Activated CD4-positive, alpha-beta memory T cell treated with anti-CD3 and anti-CD28 coated beads for 36 hours (primary cell): ENCODE data around the gene ACKR2. TPM values are rescaled to one million over a fixed set of nuclear protein-coding genes. Genes with fewer than 3 reads are reported as not detected.
A peak's percentile ranks its signal among the peaks of the same experiment; 100 is the strongest.

Source experiments
- CTCF ChIA-PET: fragments of 350-600 bp; sonication (Branson Sonifier 250); formaldehyde crosslinking; loops from one replicate; lab custom pipeline; 2021; ENCODE audit warnings: antibody characterized with exemption, inconsistent platforms; lab: Charles Lee
- POLR2A ChIA-PET: fragments of 350-600 bp; sonication (Branson Sonifier 250); formaldehyde crosslinking; loops from one replicate; lab custom pipeline; 2021; ENCODE audit warnings: antibody characterized with exemption; lab: Charles Lee
- DNase-seq: peaks from one replicate; pipeline ENCODE4 v3.0.0-alpha.2; 2020
- H3K27ac Mint-ChIP-seq: one replicate; pipeline ENCODE4 v1.8.0; 2021; ENCODE audit warnings: mixed read lengths
- H3K27me3 Mint-ChIP-seq: one replicate; pipeline ENCODE4 v1.8.0; 2021; ENCODE audit warnings: mixed read lengths
- H3K36me3 Mint-ChIP-seq: one replicate; pipeline ENCODE4 v1.8.0; 2021; ENCODE audit warnings: mixed read lengths
- H3K4me1 Mint-ChIP-seq: one replicate; pipeline ENCODE4 v1.8.0; 2021; ENCODE audit warnings: low read depth, mixed read lengths
- H3K4me3 Mint-ChIP-seq: one replicate; pipeline ENCODE4 v1.8.0; 2021; ENCODE audit warnings: mild to moderate bottlenecking, mixed read lengths
- H3K9me3 Mint-ChIP-seq: one replicate; pipeline ENCODE4 v1.8.0; 2021; ENCODE audit warnings: mixed read lengths
- intact Hi-C: fragments of 100-400 bp; cut with micrococcal nuclease; formaldehyde crosslinking; loops from one replicate; pipeline ENCODE4 v1.15.1; 2023
- total RNA-seq, 2 experiments: library from RNA; stranded (reverse); gene quantifications; one replicate each; pipeline ENCODE4 v1.2.3, GENCODE V29; 2021

ACKR2 gene
- total RNA-seq, 2 experiments from 2014 or later = 0.44 to 0.74 TPM

- H3K36me3 Mint-ChIP-seq = no peaks in the 10 kb centered on the region
- intact Hi-C loops = no loop called here
- no peaks in the 10 kb centered on the region for H3K27me3 Mint-ChIP-seq
- no peaks in the 10 kb centered on the region for H3K9me3 Mint-ChIP-seq
- ChIA-PET CTCF (interaction anchor here (0.6 kb wide), 1 partner anchor 1635 kb away, joined by 3 read pairs; no protein-coding TSS in a partner anchor), POLR2A (no interaction called here)
- DNase-seq = no peak
- no peak overlapping the region for H3K4me3 Mint-ChIP-seq
- no peak overlapping the region for H3K27ac Mint-ChIP-seq
- H3K4me1 Mint-ChIP-seq = no peaks in the 10 kb centered on the region
Measured at GRCh38 chr3:42871592-42872196, 62.4 kb downstream of the ACKR2 start.

GRCh38 chr3:42872718-42873117 lies 63.5 kb downstream of the ACKR2 start:
- Mint-ChIP-seq H3K4me1 (no peaks in the 10 kb centered on the region), H3K27ac (no peak overlapping the region), H3K4me3 (no peak overlapping the region), H3K36me3 (no peaks in the 10 kb centered on the region), H3K9me3 (no peaks in the 10 kb centered on the region), H3K27me3 (no peaks in the 10 kb centered on the region)
- ChIA-PET CTCF (no interaction called here), POLR2A (no interaction called here)
- intact Hi-C loops = no loop called here
- no peak for DNase-seq

GRCh38 chr3:42873221-42873982 lies 64.2 kb downstream of the ACKR2 start:
- Mint-ChIP-seq H3K27ac (no peak overlapping the region), H3K27me3 (no peaks in the 10 kb centered on the region), H3K4me3 (no peak overlapping the region), H3K4me1 (no peaks in the 10 kb centered on the region), H3K9me3 (no peaks in the 10 kb centered on the region), H3K36me3 (no peaks in the 10 kb centered on the region)
- DNase-seq = no peak
- intact Hi-C loops = no loop called here
- ChIA-PET CTCF (no interaction called here), POLR2A (no interaction called here)

- Mint-ChIP-seq H3K27ac (no peak overlapping the region), H3K4me1 (no peaks in the 10 kb centered on the region), H3K4me3 (no peak overlapping the region), H3K9me3 (no peaks in the 10 kb centered on the region), H3K27me3 (no peaks in the 10 kb centered on the region), H3K36me3 (no peaks in the 10 kb centered on the region)
- ChIA-PET CTCF (no interaction called here), POLR2A (no interaction called here)
- intact Hi-C loops = no loop called here
- DNase-seq = no peak
Measured at GRCh38 chr3:42874749-42875148, 65.5 kb downstream of the ACKR2 start.

GRCh38 chr3:42875325-42876151 lies 66.3 kb downstream of the ACKR2 start, which contains the start of gene CYP8B1:
Gene CYP8B1 (minus strand): TSS chr3:42875879. CDS start chr3:42875816, 63 bp downstream.
- peaks cover 4% of the 10 kb centered on the region for H3K4me1 Mint-ChIP-seq
- intact Hi-C loops = no loop called here
- no peaks in the 10 kb centered on the region for H3K27me3 Mint-ChIP-seq
- no peaks in the 10 kb centered on the region for H3K9me3 Mint-ChIP-seq
- H3K4me3 Mint-ChIP-seq = no peak within 1 kb of the TSS
- DNase-seq = no peak
- H3K27ac Mint-ChIP-seq = no peak within 1 kb of the TSS
- ChIA-PET CTCF (interaction anchor here (0.5 kb wide), 1 partner anchor 37 kb away, joined by 3 read pairs; no protein-coding TSS in a partner anchor), POLR2A (no interaction called here)
- H3K36me3 Mint-ChIP-seq = no peaks in the 10 kb centered on the region

- ChIA-PET CTCF (interaction anchor here (0.5 to 0.6 kb wide), 2 partner anchors 17 to 38 kb away, joined by 3 read pairs; no protein-coding TSS in a partner anchor), POLR2A (no interaction called here)
- Mint-ChIP-seq H3K9me3 (no peaks in the 10 kb centered on the region), H3K27me3 (no peaks in the 10 kb centered on the region), H3K4me3 (no peak overlapping the region), H3K4me1 (peaks cover 8% of the 10 kb centered on the region), H3K36me3 (no peaks in the 10 kb centered on the region), H3K27ac (no peak overlapping the region)
- no peak for DNase-seq
- intact Hi-C loops = no loop called here
Measured at GRCh38 chr3:42876401-42876800, 67.2 kb downstream of the ACKR2 start.

GRCh38 chr3:42876940-42877720 lies 67.9 kb downstream of the ACKR2 start:
- intact Hi-C loops = no loop called here
- DNase-seq = no peak
- POLR2A ChIA-PET = no interaction called here
- H3K27me3 Mint-ChIP-seq = no peaks in the 10 kb centered on the region
- CTCF ChIA-PET = interaction anchor here (0.6 to 2.5 kb wide), 3 partner anchors 16 to 95 kb away, joined by 3 to 16 read pairs (median 10); no protein-coding TSS in a partner anchor
- no peaks in the 10 kb centered on the region for H3K9me3 Mint-ChIP-seq
- H3K36me3 Mint-ChIP-seq = no peaks in the 10 kb centered on the region
- peaks cover 10% of the 10 kb centered on the region for H3K4me1 Mint-ChIP-seq
- H3K27ac Mint-ChIP-seq = no peak overlapping the region
- H3K4me3 Mint-ChIP-seq = no peak overlapping the region

- ChIA-PET POLR2A (no interaction called here), CTCF (interaction anchor here (0.6 to 2.5 kb wide), 5 partner anchors 42 to 815 kb away, joined by 3 to 16 read pairs (median 7); no protein-coding TSS in a partner anchor)
- Mint-ChIP-seq H3K4me3 (no peak overlapping the region), H3K27ac (no peak overlapping the region), H3K36me3 (no peaks in the 10 kb centered on the region), H3K4me1 (peaks cover 10% of the 10 kb centered on the region), H3K27me3 (no peaks in the 10 kb centered on the region), H3K9me3 (no peaks in the 10 kb centered on the region)
- no peak for DNase-seq
- intact Hi-C loops = no loop called here
Measured at GRCh38 chr3:42877881-42878280, 68.6 kb downstream of the ACKR2 start.

- no peaks in the 10 kb centered on the region for H3K9me3 Mint-ChIP-seq
Measured at GRCh38 chr3:42880183-42880582, 70.9 kb downstream of the ACKR2 start.

GRCh38 chr3:42880601-42881451 lies 71.6 kb downstream of the ACKR2 start:
- Mint-ChIP-seq H3K4me1 (peaks cover 10% of the 10 kb centered on the region), H3K27ac (no peak overlapping the region), H3K4me3 (peak overlapping the region; percentile 76), H3K9me3 (no peaks in the 10 kb centered on the region), H3K27me3 (peaks cover 1% of the 10 kb centered on the region), H3K36me3 (no peaks in the 10 kb centered on the region)
- CTCF ChIA-PET = interaction anchor here (0.7 to 3.4 kb wide), 9 partner anchors 42 to 378 kb away, joined by 3 to 24 read pairs (median 6); partner anchors contain the start of gene VIPR1
- intact Hi-C loops = loop anchor here (1.0 to 2.0 kb wide), 3 partner anchors 50 to 108 kb away; partner anchors contain the start of gene CCDC13
- DNase-seq = peak; percentile 93
- POLR2A ChIA-PET = interaction anchor here (0.5 kb wide), 1 partner anchor 414 kb away, joined by 3 read pairs; no protein-coding TSS in a partner anchor

More at GRCh38 chr3:42880183-42880582, 70.9 kb downstream of the ACKR2 start:
- Mint-ChIP-seq H3K4me1 (peaks cover 10% of the 10 kb centered on the region), H3K27me3 (peaks cover under 1% of the 10 kb centered on the region), H3K4me3 (peak overlapping the region; percentile 76), H3K27ac (no peak overlapping the region), H3K36me3 (no peaks in the 10 kb centered on the region)
- DNase-seq = no peak
- POLR2A ChIA-PET = no interaction called here
- intact Hi-C loops = loop anchor here (2.0 kb wide), 1 partner anchor 107 kb away; the partner anchor contains the start of gene CCDC13
- CTCF ChIA-PET = no interaction called here
